ENCODE data around the gene MBTD1. TPM values are rescaled to one million over a fixed set of nuclear protein-coding genes. Genes with fewer than 3 reads are reported as not detected.
"Not testable (repeated sequence)": the region's sequence is repeated elsewhere in the genome, so short reads cannot be mapped to it uniquely, and the experiment has no call there.

Gene MBTD1
- total RNA-seq, 4 donors from 2014 or later = 15.3 to 91.7 (median 25.8) TPM

- H3K27ac ChIP-seq = no peak overlapping the region
- H3K9me3 ChIP-seq = no peaks in the 10 kb centered on the region
- peaks cover 75% of the 10 kb centered on the region for H3K36me3 ChIP-seq
- no peaks in the 10 kb centered on the region for H3K4me1 ChIP-seq
- H3K27me3 ChIP-seq = no peaks in the 10 kb centered on the region
- no peak overlapping the region for H3K4me3 ChIP-seq
- TF ChIP-seq CTCF (IDR thresholded peaks at IDR 0.05) (no peak), POLR2A (IDR thresholded peaks at IDR 0.05) (no peak), EP300 (IDR thresholded peaks at IDR 0.05) (no peak), POLR2AphosphoS5 (IDR thresholded peaks at IDR 0.05) (no peak)
- no peak for DNase-seq (ENCODE audit: low spot score in 2 of 2)
Measured at GRCh38 chr17:51189162-51189561, 70.7 kb downstream of the MBTD1 start.

- Histone ChIP-seq H3K36me3 (peaks cover 73% of the 10 kb centered on the region), H3K9me3 (no peaks in the 10 kb centered on the region), H3K4me3 (no peak overlapping the region), H3K4me1 (no peaks in the 10 kb centered on the region), H3K27me3 (no peaks in the 10 kb centered on the region), H3K27ac (no peak overlapping the region)
- no peak for DNase-seq (ENCODE audit: low spot score in 2 of 2)
- WGBS = 79% methylated on average over 9 of the region's 9 CpGs
- TF ChIP-seq POLR2AphosphoS5 (IDR thresholded peaks at IDR 0.05) (no peak), CTCF (IDR thresholded peaks at IDR 0.05) (no peak), POLR2A (IDR thresholded peaks at IDR 0.05) (no peak), EP300 (IDR thresholded peaks at IDR 0.05) (no peak)
Measured at GRCh38 chr17:51188271-51188833, 71.5 kb downstream of the MBTD1 start.

GRCh38 chr17:51185763-51186332, 74.0 kb downstream of the MBTD1 start:
- no peaks in the 10 kb centered on the region for H3K4me1 ChIP-seq
- H3K27ac ChIP-seq = no peak overlapping the region
- no peaks in the 10 kb centered on the region for H3K9me3 ChIP-seq
- TF ChIP-seq CTCF (IDR thresholded peaks at IDR 0.05) = no peak
- H3K27me3 ChIP-seq = no peaks in the 10 kb centered on the region
- DNase-seq (ENCODE audit: low spot score in 2 of 2) = no peak
- H3K36me3 ChIP-seq = peaks cover 67% of the 10 kb centered on the region
- WGBS = 91% methylated on average over 8 of the region's 8 CpGs
- no peak overlapping the region for H3K4me3 ChIP-seq

GRCh38 chr17:51184124-51184523, 75.7 kb downstream of the MBTD1 start:
- Histone ChIP-seq H3K36me3 (peaks cover 59% of the 10 kb centered on the region), H3K27ac (no peak overlapping the region), H3K4me3 (no peak overlapping the region), H3K27me3 (no peaks in the 10 kb centered on the region), H3K9me3 (no peaks in the 10 kb centered on the region), H3K4me1 (no peaks in the 10 kb centered on the region)
- TF ChIP-seq CTCF (IDR thresholded peaks at IDR 0.05) (no peak), POLR2A (IDR thresholded peaks at IDR 0.05) (no peak), EP300 (IDR thresholded peaks at IDR 0.05) (no peak), POLR2AphosphoS5 (IDR thresholded peaks at IDR 0.05) (no peak)
- DNase-seq (ENCODE audit: low spot score in 2 of 2) = no peak
- 89% methylated on average over 1 of the region's 1 CpG for WGBS

GRCh38 chr17:51180486-51180885, 79.4 kb downstream of the MBTD1 start:
- Histone ChIP-seq H3K27me3 (no peaks in the 10 kb centered on the region), H3K27ac (no peak overlapping the region), H3K4me3 (no peak overlapping the region), H3K9me3 (no peaks in the 10 kb centered on the region), H3K4me1 (no peaks in the 10 kb centered on the region), H3K36me3 (peaks cover 45% of the 10 kb centered on the region)
- no peak for TF ChIP-seq POLR2AphosphoS5 (IDR thresholded peaks at IDR 0.05)
- TF ChIP-seq CTCF (IDR thresholded peaks at IDR 0.05) = no peak
- TF ChIP-seq POLR2A (IDR thresholded peaks at IDR 0.05) = no peak
- no peak for TF ChIP-seq EP300 (IDR thresholded peaks at IDR 0.05)
- DNase-seq (ENCODE audit: low spot score in 2 of 2) = no peak
- WGBS = 70% methylated on average over 5 of the region's 5 CpGs

- not testable (repeated sequence) for DNase-seq (ENCODE audit: low spot score in 2 of 2); H3K9me3 ChIP-seq; H3K27me3 ChIP-seq; H3K4me1 ChIP-seq; H3K4me3 ChIP-seq; H3K27ac ChIP-seq
- peaks cover 50% of the 10 kb centered on the region for H3K36me3 ChIP-seq
- WGBS = 92% methylated on average over 9 of the region's 9 CpGs
Measured at GRCh38 chr17:51172030-51172429, 87.8 kb downstream of the MBTD1 start.

Measured in suprapubic skin (tissue), 4 donors.